ENCODE results near the gene IL10.

DNA sequence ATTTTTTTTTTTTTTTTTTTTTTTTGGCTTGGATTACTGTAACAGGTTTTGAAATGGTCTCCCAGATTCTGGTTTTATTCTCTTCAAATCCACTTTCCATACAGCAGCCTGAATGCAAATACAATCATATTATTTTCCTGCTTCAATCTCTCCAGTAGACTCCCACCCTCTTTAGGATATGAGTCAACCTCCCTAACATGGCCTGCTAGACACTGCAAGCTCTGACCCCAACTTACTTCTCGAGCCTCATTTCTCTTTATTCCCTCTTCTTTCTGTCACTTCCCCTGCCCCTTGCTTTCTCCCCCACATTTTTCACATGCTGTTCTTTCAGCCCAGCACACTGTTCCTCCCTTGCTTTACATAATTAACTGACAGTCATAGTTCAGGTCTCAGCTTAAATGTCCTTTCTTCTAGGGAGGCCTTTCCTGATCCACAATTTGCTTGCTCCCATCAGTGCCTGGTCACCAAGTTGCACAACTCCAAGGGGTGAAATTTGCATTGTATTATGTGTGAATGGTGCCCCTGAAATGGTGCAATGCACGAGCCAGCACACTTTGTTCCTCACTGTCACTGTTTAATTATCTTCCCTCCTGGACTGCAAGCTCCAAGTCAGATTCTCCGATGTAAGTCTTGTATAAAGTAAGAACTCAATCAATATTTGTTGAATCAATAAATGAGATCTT, 23.8 kb downstream of the IL10 start:
- TF ChIP-seq, protein P1, sequence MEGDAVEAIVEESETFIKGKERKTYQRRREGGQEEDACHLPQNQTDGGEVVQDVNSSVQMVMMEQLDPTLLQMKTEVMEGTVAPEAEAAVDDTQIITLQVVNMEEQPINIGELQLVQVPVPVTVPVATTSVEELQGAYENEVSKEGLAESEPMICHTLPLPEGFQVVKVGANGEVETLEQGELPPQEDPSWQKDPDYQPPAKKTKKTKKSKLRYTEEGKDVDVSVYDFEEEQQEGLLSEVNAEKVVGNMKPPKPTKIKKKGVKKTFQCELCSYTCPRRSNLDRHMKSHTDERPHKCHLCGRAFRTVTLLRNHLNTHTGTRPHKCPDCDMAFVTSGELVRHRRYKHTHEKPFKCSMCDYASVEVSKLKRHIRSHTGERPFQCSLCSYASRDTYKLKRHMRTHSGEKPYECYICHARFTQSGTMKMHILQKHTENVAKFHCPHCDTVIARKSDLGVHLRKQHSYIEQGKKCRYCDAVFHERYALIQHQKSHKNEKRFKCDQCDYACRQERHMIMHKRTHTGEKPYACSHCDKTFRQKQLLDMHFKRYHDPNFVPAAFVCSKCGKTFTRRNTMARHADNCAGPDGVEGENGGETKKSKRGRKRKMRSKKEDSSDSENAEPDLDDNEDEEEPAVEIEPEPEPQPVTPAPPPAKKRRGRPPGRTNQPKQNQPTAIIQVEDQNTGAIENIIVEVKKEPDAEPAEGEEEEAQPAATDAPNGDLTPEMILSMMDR (IDR thresholded peaks at IDR 0.05) = no peak
- TF ChIP-seq POLR2A (IDR thresholded peaks at IDR 0.05) (no peak), EP300 (IDR thresholded peaks at IDR 0.05) (peak in 1 of 2 donors; percentile 12)

Data from tibial nerve (tissue), 4 donors.